GM21423 (cell line): ENCODE results near the gene LRRC47.
"Not testable (repeated sequence)": the region's sequence is repeated elsewhere in the genome, so short reads cannot be mapped to it uniquely, and the experiment has no call there.

Experiments
- ATAC-seq: cut with Tn5 transposase; IDR thresholded peaks from one replicate; pipeline ENCODE4 v1.9.1; 2021; ENCODE audit warnings: mild to moderate bottlenecking, moderate library complexity; ENCODE audit not compliant: unreplicated experiment

Gene LRRC47

DNA sequence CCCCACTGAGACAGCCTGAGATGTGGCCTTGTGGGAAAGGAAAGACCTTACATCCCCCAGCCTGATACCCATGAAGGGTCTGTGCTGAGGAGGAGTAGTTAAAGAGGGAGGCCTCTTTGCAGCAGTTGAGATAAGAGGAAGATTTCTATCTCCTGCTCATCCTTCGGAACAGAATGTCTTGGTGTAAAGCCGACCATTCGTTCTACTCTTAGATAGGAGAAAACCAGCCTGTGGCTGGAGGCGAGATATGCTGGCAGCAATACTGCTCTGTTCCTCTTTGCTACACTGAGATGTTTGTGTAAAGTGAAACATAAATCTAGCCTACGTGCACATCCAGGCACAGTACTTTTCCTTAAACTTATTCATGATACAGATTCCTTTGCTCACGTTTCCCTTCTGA is 45.6 kb downstream of the LRRC47 start:
- no peak for ATAC-seq

DNA sequence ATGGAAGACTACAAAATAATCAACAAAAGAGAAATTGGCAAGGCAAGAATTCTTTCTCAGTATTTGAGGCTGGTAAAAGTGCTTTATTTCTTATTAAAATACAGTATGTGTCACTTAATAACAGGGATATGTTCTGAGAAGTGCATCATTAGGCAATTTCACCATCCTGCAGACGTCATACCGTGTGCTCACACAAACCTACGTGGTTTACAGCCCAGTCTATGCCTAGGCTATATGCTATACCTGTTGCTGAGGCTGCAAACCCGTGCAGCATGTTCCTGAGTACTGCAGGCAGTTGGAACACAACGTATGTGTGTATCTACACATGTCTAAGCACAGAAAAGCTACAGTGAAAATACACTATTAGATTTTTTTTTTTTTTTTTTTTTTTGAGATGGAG is 46.8 kb downstream of the LRRC47 start:
- ATAC-seq = no peak

DNA sequence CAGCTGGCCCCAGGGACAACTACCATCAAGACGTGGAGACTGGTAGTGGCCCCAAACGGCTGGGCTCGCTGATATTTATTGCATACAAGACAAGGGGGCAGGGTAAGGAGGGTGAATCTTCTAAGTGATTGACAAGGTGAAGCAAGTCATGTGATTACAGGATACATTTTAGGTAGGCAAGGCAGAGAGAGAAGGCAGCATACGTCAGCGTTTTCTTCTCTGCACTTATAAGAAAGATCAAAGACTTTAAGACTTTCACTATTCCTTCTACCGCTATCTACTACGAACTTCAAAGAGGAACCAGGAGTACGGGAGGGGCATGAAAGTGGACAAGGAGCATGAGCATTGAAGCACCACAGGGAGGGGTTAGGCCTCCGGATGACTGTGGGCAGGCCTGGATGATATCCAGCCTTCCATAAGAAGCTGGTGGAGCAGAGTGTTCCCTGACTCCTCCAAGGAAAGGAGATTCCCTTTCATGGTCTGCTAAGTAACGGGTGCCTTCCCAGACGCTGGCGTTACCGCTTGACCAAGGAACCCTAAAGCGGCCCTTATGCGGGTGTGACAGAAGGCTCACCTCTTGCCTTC is 47.9 kb downstream of the LRRC47 start:
- ATAC-seq = not testable (repeated sequence)

DNA sequence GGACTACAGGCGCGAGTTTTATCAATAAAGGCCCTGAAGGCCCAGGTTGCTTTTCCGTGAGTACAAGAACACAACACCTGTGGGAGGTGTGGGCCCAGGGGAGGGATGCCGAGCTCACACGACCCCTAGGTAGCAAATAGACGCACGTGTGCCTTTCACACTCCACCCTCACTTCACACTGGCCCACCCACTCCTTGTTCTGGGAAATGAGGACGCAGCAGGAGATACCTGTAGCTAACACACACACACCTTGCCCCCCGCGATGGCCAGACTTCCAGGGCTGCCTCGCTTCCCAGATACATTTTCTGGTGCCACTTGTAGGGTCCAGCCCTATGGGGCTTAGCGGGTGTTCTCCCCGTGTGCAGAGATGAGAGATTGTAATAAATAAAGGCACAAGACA is 48.4 kb downstream of the LRRC47 start:
- ATAC-seq = no peak

DNA sequence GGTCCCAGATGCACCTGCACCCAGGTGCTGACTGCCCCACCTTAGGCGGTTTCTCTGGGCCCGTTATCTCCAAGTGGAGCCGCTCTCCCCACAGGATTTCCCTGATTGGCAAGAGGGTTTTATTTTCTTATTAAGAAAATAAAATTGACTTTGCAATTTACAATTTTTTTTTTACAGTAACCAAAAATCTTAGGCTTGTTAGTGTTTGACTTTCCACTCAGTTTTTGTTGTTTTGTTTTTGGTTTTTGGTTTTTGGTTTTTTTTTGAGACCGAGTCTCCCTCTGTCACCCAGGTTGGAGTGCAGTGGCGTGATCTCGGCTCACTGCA is 48.8 kb downstream of the LRRC47 start:
- ATAC-seq = no peak

DNA sequence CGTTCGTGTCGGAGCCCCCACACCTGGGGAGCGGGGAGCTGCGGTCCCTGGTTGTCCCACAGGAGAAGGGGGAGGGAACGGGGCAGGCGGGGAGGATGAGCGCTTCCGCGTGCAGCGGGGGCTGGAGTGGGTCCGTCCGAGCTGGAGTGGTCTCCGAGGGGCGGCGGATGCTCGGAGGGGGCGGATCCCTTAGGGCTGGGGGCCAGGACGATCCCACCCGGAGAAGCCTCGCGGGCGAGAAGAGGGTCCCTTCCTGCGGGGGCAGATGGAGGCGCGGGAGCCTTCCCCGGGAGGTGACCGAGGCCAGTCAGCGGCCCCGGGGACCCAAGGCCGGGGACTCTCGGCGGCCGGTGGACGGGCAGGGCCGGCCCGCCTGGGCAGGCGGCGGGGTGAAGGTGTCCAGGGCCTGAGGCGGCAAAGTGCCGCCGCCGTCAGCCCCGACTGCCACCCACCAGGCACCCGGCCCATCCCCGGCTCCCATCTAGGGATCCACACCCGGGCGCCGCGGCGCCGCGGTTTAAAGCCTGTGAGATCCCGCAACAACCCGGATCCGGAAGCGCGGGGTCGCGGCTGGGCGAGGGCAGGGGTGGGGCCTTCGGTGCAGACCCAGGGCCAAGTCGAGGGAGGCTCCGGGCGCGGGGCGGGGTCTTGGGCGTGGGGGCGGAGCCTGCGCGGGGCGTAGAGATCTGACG is 49.3 kb downstream of the LRRC47 start:
- peak; percentile 90 for ATAC-seq

DNA sequence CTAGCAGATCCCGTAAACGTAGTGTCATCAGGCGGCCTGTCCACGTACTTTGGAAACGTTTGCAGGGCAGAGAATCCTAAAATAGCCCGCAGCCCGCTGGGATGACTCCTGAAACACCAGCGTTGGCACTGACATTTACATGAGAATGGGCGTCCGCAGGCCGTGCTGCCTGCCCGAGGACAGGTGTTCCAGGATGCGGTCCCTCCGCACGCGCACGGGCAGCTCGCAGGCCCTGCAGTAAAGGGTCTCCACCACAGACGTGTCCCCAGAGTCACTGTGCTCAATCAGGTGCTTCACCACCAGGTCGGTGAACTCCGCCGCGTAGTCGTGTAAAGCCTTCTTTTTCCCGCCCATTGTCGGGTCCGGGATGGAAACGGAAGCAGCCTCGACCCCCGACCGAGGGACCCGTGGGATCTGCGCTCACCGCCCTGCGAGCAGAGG is 49.9 kb downstream of the LRRC47 start:
- ATAC-seq = no peak

DNA sequence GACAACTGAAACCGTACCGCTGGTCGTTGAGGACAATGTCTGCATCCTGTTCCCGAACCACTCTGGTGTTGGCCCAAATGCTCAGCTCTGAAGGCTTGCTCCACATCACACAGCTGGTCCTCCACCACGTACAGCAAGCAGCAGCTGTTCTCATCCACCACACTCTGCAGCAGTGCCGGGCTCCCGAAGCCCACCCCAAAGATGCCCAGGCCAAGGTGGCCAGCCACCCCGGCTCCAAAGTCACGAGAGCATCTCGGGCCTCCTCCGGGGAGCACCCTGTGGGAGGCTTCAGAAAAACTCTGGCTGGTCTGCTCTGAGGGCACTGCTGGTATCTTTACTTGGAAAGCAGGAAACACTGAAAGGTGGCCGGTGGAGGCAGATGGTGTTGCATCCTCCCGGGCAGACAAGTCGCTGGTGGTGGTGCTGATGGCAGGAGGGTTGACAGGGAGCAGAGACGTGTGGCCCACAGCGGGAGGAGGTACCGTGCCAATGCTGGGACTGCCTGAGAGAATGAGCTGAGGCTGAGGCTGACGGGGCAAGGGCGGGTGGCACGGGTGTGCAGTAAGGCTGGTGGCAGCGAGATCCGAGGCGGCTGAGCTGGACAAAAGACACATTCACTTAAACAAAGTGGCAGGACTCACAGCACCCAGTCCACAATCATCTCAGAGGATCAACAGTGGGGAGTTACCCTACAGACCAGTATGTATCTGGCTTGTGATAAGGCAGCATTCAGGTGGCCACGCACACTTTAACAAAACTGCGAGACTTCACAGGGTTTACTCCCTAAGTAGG is 50.5 kb downstream of the LRRC47 start:
- ATAC-seq = no peak

DNA sequence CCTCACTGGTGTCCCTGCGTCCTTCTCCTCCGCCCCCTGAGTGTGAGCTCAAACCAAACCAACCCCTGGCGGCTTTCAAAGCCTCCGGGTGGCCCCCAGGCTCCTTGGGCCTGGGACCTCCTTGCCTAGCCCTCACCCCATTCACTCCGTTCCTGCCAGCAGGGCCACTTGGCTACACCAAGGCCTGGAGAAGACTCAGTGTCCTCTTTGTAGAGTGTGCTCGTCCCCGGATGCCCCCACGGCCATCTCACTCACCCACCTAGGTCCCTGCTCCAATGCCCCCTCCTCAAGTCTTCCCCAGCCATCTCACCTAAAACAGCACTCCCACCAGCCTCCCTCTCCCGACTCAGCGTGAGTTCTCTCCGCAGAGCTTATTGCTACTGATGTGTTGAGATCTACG is 51.2 kb downstream of the LRRC47 start:
- ATAC-seq = no peak

DNA sequence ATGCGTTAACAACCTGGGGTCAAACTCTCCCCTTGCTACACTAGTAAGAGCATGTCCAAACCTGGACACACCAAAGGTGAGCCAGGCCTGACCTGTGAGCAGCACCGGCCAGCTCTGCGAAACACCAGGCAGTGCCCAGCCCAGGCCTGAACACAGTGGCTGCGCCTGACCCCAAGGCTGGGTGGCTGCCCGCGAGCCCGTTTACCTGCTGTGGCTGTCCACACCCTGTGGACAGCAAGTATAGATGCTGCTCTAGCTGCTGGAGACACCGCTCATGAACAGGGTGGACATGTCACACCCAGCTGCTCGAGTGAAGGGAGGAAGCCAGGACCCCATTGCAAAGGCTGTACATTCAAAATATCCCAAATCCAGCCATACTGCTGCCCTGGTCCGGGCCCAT is 51.7 kb downstream of the LRRC47 start:
- no peak for ATAC-seq

DNA sequence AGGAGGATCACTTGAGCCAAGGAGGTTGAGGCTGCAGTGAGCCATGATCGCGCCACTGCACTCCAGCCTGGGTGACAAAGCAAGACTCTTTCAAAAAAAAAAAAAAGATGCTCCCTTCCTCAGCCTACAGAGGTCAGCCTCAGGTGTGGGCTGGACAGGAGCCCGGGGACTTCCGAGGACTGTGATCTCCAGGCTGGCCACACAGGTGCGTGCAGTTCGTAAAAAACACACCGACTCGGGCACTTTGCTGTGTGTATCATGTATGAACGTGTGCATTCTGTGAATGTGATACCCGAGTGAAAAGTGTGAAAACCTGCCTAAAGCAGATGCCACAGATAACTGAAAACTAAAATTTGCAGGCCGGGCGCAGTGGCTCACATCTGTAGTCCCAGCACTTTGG is 52.5 kb downstream of the LRRC47 start:
- ATAC-seq = no peak

DNA sequence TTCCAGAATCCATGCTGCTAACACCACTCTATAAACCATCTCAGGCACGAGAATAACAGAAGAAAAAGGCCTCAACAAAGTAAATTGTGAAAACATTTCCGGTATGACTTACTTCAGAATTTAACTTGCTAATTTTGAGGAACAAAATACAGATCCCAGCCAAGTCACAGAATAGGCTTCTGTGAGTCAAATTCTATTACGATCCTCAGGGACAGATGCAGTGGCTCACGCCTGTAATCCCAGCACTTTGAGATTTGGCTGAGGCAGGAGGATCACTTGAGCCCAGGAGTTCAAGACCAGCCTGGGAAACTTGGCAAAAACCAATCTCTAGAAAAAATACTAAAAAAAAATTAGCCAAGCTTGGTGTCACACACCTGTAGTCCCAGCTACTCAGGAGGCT is 52.9 kb downstream of the LRRC47 start:
- no peak for ATAC-seq

DNA sequence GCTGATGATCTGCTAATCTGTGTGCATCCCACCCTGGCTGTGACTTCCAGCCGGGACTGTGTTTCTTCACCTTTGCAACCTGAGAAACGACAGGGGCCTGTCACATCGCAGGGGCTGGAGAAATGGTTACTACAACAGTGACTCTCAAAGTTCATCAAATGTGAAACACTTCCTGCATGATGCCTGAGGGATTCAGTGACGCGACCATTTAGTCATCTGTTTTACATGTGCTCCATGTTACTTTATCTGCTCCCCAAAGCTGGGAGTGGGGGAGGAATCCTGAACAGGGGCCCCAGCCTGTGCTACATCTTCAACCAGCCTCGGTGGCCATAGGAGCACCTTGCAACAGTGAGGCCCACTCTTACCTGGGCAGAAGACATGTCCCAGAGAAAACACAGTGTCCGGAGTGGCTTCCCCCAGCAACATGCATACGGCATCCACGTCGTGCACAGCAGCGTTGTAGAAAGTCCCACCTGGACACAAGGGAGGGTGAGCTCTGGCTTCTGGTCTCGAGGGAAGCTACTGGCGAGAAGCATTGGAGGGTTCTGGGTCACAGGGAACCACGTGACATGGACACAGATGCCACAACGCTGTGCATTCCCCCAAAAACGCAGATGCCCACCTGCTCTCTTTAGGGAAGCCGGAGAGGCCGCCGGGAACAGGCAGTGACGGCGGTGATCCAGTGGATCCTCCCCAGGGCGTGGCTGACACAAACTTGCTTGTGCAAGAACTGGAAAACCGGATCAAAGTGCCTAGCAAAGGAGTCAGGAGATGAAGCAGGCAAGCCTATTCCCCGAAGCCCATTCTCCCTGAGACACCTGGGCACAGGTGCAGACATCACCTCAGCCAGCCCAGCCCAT is 53.6 kb downstream of the LRRC47 start:
- no peak for ATAC-seq

DNA sequence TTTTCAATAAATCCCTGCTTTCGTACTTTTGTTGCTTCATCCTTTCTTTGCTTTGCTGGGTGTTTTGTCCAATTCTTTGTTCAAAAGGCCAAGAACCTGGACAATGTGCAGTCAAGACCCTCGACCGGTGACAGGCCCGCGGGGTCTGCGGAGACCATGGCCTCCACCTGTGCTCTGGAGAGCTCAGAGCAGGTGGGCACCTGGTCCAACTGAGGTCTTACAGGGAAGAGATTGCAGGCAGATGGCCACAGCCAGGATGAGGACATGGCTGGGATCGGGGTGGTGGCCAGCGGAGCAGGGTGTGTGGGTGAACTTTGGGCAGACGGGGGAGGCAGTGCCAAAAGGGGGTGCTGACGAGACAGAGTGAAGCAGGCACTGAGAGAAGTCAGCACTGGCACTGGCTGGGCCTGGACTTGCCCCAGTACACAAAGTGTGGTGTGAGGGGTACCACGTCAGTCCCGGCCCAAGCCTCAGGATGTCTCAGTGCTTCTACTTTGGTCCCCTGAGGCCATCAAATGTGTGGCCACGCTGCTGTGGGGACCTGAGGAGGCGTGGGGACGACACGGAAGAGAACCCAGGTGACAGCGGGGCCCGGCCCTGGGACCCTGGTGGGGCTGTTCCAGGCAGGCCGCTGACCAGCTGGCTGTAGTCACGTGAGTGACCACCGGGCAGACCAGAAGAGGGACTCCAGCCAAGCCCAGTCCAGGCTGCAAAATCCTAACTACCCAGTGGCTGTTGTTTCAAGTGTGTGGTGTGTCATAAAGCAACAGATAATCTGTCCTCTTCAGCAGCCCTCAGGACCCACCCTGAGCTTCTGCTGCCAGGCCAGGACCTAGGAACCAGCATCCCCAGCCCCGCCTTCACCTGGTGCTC is 54.5 kb downstream of the LRRC47 start:
- ATAC-seq = no peak

DNA sequence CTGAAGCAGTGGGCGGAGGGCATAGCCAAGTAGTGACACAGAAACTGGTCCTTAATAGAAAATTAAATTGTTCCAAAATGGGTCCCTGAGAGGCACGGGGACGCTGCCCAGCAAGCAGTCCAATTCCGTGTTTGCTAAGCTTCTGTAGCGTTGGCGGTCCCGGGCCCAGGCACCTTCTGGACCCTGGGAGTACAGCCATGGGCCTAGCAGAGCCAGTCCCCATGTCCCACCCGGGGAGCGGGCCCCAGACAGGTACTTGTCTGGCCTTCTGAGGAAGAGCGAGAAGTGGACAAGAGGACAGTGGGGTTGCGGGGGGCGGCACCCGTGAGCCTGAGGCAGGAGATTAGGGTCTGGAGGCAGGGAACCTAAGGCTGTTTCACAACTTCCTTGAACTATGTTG is 55.5 kb downstream of the LRRC47 start:
- no peak for ATAC-seq

DNA sequence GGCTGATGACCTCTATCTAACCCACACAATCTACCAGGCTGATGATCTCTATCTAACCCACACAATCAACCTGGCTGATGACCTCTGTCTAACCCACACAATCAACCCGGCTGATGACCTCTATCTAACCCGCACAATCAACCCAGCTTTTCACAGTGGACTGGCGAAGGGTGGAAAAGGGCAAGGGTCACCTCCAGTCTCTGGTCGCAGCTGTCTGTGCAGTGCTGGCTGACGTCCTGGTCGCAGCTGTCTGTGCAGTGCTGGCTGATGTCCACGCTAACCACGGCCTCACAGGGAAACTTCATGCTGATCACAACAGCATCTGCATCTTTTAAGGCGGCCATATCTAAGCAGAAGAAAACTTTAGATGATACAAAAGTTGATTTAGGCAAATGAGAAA is 56.3 kb downstream of the LRRC47 start:
- no peak for ATAC-seq

DNA sequence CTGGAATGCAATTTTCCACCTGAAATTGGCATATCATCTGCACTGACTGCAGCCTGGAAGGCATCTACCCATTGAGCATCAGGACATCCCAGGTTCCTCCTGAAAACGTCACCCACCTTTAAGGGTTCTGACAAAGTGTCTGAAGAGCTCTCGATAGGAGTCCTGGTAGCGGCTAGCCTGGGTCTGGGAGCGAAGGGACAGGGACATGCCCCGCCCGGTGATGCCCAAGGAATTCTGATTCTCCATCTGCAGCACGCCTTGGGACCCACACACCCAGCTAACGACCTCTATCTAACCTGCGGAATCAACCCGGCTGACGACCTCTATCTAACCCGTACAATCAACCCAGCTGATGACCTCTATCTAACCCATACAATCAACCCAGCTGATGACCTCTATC is 57.4 kb downstream of the LRRC47 start:
- no peak for ATAC-seq

DNA sequence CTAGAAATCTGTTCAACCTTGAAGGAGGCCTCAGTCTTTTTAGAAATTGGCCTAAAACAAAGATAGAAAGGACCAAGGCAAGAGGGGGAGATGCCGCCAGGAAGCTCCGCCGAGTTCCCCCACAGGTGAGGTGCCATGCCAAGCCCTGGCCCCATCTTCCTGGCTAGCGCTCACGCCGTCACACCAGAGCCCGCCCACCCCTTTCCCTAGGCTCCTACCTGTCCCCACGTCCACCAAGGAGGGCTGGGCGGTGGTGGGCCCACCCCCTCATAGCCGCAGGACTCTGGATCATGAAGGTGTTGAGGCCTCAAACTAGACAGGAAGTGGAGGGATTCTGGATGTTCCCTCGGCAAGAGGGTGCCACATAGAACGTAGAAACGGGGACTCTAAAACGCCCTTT is 59.6 kb downstream of the LRRC47 start:
- ATAC-seq = no peak

DNA sequence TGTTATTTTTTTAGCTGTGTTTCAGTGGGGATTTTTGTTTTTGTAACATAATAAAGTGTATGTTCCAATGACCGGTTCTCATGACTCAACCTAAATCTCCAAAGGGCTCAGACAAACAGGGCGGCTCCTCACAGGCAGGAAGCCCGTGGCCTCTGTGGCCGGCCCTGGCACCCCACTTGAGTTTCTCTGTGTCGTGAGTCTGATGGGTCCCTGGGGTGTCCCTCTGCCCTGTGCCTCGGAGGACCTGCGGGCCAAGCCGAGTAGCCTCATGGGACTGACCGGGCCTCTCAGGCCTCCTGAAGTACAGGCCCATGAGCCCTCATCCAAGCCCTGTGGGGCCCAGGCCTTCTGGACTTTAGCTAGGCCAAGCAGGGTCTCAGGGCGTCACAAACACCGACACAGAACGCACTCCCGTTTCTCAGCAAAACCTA is 60.2 kb downstream of the LRRC47 start:
- ATAC-seq = no peak

DNA sequence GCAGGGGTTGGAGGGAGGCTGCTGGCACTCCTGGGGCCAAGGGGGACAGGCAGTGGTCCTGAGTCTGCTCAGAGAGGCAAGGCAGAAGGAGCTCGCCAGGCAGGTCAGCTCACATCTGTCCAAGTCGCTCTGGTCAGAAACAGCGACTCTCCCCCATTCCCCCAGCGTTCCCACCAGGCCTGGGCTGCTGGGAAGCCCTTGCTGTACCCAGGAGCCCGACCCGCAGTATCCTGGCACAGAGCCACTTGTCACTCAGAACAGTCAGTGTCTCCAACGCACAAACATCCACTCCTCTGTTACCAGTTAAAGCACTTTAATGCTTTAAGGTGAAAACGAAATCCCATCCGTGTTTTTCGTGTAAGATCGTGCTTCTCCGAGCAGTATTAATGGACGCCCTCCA is 60.6 kb downstream of the LRRC47 start:
- no peak for ATAC-seq
